ENCODE data around the gene DUSP9. TPM values are rescaled to one million over a fixed set of nuclear protein-coding genes. Genes with fewer than 3 reads are reported as not detected.

DUSP9 gene
- total RNA-seq, 1 donor from 2014 or later = 1.3 TPM

DNA sequence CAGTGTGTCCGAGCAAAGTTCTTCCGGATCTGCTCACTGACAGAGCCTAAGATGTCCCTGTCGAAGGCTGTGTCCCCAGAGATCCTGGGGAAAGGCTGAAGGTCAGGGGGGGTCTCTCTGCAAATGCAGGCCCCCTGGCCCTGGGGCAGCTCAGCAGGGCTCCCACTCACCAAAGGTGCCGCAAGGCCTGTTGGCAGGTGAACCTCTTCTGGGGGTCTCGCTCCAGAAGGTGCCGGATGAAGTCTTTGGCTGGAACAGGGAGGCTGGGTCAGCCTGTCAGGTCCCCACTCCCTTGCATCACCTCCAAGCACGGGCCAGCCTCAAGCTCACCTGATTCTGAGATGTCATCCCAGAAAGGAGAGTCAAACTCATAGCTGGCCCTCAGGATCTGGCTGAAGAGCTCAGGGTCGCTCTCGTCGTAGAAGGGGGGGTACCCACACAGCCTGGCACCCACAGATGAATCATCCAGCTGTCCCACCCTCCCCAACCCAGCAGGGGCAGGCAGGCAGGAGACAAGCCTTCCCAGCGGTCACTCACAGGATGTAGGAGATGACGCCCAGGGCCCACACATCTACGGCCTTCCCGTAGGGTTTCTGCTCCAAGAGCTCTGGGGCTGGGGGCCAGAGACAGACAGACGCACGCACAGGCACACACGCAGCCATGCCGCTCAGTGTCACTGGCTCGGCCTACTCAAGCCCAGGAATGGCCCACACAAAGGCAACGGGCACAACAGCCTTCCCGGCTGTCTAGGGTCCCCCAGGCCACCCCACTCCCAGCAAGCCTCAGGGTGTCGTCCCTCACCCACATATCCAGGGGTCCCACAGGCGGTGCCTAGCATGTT, 24.0 kb downstream of the DUSP9 start:
- no peak for DNase-seq (ENCODE audit: low read depth)
- H3K27me3 ChIP-seq (ENCODE audit: control insufficient read depth, insufficient read depth, low read length) = no peaks in the 10 kb centered on the region
- no peak overlapping the region for H3K4me3 ChIP-seq (ENCODE audit: low read depth, low read length)
- TF ChIP-seq, protein P1, sequence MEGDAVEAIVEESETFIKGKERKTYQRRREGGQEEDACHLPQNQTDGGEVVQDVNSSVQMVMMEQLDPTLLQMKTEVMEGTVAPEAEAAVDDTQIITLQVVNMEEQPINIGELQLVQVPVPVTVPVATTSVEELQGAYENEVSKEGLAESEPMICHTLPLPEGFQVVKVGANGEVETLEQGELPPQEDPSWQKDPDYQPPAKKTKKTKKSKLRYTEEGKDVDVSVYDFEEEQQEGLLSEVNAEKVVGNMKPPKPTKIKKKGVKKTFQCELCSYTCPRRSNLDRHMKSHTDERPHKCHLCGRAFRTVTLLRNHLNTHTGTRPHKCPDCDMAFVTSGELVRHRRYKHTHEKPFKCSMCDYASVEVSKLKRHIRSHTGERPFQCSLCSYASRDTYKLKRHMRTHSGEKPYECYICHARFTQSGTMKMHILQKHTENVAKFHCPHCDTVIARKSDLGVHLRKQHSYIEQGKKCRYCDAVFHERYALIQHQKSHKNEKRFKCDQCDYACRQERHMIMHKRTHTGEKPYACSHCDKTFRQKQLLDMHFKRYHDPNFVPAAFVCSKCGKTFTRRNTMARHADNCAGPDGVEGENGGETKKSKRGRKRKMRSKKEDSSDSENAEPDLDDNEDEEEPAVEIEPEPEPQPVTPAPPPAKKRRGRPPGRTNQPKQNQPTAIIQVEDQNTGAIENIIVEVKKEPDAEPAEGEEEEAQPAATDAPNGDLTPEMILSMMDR (IDR thresholded peaks at IDR 0.05; ENCODE audit: insufficient read depth, low read length, severe bottlenecking) = no peak
- no peaks in the 10 kb centered on the region for H3K36me3 ChIP-seq (ENCODE audit: control insufficient read depth, insufficient read depth, low read length)
- FAIRE-seq = no peak

GRCh38 chrX:153671589-153672530, 24.9 kb downstream of the DUSP9 start:
- TF ChIP-seq, protein P1 (IDR thresholded peaks at IDR 0.05; ENCODE audit: insufficient read depth, low read length, severe bottlenecking) = no peak
- no peak overlapping the region for H3K4me3 ChIP-seq (ENCODE audit: low read depth, low read length)
- no peaks in the 10 kb centered on the region for H3K36me3 ChIP-seq (ENCODE audit: control insufficient read depth, insufficient read depth, low read length)
- no peaks in the 10 kb centered on the region for H3K27me3 ChIP-seq (ENCODE audit: control insufficient read depth, insufficient read depth, low read length)
- FAIRE-seq = no peak
- no peak for DNase-seq (ENCODE audit: low read depth)

- TF ChIP-seq, protein P1 (IDR thresholded peaks at IDR 0.05; ENCODE audit: insufficient read depth, low read length, severe bottlenecking) = no peak
- no peak for DNase-seq (ENCODE audit: low read depth)
- no peak for FAIRE-seq
- no peak overlapping the region for H3K4me3 ChIP-seq (ENCODE audit: low read depth, low read length)
- no peaks in the 10 kb centered on the region for H3K27me3 ChIP-seq (ENCODE audit: control insufficient read depth, insufficient read depth, low read length)
- H3K36me3 ChIP-seq (ENCODE audit: control insufficient read depth, insufficient read depth, low read length) = no peaks in the 10 kb centered on the region
Measured at GRCh38 chrX:153672531-153673427, 25.8 kb downstream of the DUSP9 start.

- no peaks in the 10 kb centered on the region for H3K27me3 ChIP-seq (ENCODE audit: control insufficient read depth, insufficient read depth, low read length)
- DNase-seq (ENCODE audit: low read depth) (no peak), FAIRE-seq (no peak)
- H3K36me3 ChIP-seq (ENCODE audit: control insufficient read depth, insufficient read depth, low read length) = no peaks in the 10 kb centered on the region
- H3K4me3 ChIP-seq (ENCODE audit: low read depth, low read length) = no peak within 1 kb of the TSS
- TF ChIP-seq, protein P1 (IDR thresholded peaks at IDR 0.05; ENCODE audit: insufficient read depth, low read length, severe bottlenecking) = no peak
Measured at GRCh38 chrX:153673428-153674218, 26.6 kb downstream of the DUSP9 start, which contains the start of gene PNCK. Gene PNCK (minus strand): TSS chrX:153673813. CDS start chrX:153673076, 737 bp downstream.
